HG03097 (cell line): ENCODE measurements around the gene LTC4S.
"Not testable (repeated sequence)": the region's sequence is repeated elsewhere in the genome, so short reads cannot be mapped to it uniquely, and the experiment has no call there.

Source experiments
- ATAC-seq: cut with Tn5 transposase; IDR thresholded peaks from one replicate; pipeline ENCODE4 v1.9.1; 2021; ENCODE audit not compliant: unreplicated experiment, low FRiP score

LTC4S gene

DNA sequence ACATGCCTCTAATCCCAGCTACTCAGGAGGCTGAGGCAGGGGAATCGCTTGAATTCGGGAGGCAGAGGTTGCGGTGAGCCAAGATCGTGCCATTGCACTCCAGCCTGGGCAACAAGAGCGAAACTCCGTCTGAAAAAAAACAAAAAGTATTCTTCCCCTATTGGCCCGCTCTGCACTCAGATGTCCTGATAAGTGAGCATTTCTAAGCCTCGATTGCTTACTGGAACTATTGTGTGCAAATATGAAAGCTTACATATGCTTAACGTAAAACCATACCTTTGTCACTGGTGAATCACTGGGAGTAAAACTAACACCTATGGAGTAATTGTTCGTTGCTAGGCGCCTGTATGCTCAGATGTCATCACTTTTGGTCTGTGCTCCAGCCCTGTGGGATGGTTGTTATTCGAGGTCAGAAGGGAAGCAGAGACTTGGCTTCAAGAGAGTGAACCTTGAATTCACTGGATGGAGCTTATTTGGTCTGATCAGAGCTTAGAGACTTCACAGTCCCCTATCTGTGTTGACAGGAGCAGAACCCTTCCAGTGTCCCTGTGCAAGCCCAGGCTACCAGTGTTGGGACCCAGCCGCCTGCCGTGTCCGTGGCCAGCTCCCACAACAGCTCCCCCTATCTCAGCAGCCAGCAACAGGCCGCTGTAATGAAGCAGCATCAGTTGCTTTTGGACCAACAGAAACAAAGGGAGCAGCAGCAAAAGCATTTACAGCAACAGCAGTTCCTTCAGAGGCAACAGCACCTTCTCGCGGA lies 25.3 kb upstream of the LTC4S start:
- no peak for ATAC-seq

DNA sequence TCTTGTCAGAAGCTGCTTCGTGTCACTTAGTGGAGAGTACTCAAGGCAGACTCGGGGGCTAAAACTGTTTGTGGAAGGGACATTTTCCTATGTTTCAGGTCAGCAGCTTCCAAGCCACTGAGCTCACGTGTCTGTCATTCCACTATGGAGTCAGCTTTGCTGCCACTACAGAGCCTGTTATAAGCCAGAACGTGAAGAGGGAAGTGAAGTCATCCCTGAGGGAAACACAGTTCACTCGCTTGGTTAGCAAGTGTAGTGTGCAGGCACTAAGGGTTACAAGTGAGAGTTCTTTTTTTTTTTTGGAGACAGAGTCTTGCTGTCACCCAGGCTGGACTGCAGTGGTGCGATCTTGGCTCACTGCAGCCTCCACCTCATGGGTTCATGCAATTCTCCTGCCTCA lies 24.5 kb upstream of the LTC4S start:
- no peak for ATAC-seq

DNA sequence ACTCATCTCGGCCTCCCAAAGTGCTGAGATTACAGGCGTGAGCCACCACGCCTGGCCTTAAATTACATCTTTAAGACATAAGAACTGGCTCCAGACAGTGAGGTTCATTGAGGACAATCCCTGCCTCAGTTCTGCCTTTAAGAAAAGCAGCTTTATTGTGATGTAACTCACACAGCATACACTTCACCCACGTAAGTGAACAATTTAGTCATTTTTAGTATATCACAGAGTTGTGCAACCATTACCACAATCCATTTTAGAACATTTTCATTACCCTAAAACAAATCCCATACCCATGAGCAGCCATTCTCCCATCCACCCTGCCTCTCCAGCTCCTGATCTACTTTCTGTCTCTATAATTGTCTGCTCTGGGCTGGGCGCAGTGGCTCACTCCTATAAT lies 24.0 kb upstream of the LTC4S start:
- ATAC-seq = no peak

DNA sequence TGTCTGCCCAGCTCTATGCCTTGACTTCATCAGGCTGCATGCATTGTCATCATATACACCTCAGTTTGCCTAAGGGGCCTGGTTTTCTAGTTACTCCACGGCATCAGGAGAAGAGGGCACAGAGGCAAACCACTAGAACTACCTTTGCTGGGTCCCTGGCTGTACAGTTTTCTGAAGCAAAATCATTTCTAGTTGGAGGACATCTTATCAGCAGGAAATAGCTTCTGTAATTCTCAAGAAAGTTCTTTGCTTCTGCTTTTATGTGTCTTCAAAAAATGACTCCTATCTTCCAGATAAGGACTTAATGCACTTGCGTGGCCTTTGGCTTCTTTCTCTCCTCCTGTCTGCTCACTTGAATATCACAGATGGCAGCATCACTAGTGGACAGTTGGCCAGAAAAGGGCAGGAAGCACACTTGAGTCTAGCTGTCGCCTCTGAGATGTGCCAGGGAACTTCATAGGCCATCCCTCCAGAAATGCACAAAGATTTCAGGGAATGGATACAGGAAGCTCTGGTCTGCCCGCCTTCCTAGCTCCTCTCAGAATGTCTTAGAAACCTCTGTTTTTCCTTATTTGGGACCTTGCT lies 22.4 kb upstream of the LTC4S start:
- no peak for ATAC-seq

DNA sequence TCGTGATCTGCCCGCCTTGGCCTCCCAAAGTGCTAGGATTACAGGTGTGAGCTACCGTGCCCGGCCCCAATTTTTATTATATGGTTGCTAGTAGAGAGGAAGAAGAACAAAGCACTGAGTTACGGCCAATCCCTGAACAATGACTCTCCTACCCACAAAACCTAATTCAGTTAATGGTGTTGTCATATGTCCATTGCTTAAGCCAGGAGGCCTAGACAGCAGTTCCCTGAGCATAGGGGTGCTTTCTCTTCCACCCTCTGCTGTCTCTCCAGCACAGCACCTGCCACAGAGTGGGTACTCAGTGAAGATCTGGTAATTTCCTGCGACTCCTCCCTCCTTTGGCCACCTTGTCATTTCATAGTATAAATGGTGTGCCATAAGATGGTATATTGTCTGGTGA lies 21.4 kb upstream of the LTC4S start:
- ATAC-seq = no peak

DNA sequence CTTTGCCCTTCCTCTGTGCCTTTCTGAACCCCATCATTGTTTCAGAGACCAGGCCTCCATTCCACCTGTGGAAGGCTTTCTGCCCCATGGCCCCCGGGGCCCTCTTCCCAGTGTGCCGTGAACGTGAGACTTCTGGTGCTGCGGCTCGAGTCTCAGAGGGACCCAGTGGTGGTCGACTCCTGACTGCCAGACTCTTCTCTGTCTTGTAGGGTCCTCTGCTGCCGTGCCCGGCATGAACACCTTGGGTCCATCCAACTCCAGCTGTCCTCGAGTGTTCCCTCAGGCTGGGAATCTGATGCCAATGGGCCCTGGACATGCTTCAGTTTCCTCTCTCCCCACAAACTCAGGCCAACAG lies 20.1 kb upstream of the LTC4S start:
- ATAC-seq = no peak

DNA sequence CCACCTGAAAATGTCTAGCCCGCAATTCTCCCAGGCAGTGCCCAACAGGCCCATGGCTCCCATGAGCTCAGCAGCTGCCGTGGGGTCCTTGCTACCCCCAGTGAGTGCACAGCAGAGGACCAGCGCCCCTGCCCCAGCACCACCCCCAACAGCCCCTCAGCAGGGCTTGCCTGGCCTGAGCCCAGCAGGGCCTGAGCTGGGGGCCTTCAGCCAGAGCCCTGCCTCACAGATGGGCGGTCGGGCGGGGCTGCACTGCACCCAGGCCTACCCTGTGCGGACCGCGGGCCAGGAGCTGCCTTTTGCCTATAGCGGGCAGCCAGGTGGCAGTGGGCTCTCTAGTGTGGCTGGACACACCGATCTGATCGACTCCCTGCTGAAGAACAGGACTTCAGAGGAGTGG lies 19.3 kb upstream of the LTC4S start:
- ATAC-seq = no peak

DNA sequence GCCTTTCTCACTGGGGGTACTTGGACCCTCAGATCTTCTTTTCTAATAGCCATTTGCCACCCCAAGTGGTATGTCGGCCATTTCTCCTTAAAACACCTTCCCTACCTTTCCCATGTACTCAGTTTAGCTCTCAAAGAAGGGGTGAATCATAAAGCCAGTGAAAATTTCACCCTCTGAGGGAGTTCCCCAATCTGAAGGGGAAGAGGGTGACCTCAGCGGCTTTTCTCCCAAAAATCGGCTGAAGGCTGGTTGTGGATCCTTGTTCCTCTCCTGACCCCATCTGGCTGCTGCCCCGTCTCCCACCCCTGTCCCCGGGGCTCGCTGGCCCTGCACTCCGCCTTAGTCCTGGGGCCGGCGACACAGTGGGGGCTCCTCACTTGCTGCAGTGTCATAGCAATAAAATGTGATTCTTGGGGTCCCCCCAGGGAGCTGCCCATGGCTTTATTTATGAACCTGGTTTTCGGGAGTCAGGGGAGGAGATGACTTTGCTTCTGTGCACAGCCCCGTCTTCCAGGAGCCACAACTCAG lies 17.3 kb upstream of the LTC4S start:
- no peak for ATAC-seq

DNA sequence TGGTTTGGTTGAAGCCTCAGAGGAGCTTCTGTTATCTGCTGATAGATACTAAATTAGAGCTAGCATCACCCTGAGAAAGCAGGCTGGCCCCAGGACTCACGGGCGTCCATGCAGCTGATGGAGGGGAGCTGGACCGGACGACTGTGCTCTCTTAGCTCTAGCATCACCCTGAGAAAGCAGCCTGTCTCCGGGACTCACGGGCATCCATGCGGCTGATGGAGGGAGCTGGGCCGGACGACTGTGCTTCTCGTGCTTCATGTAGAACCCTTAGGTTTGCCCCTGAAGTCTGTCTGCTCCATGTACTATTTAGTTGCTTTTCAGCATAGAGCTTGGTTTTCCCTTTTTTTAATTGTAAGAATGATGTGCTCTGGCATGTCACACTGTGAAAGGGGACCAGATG lies 16.3 kb upstream of the LTC4S start:
- no peak for ATAC-seq

DNA sequence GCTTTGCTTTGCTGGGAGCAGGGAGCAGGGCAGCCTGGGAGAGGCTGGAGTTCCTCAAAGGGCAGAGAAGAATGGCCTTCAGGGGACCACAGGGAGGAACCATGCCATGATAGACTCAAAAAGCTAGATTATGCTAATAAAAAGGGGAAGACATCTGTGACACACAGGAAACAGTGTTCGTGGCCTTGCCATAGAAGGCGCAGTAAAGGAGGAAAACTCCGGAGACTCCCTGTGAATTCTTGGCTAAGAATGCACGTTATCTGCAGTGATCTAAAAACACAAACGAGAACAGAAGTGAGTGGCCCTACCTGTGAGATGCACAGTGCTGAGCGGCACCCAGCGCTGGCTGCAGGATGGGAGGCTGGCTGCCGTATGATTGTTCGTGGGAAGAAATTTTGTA lies 15.9 kb upstream of the LTC4S start:
- ATAC-seq = no peak

DNA sequence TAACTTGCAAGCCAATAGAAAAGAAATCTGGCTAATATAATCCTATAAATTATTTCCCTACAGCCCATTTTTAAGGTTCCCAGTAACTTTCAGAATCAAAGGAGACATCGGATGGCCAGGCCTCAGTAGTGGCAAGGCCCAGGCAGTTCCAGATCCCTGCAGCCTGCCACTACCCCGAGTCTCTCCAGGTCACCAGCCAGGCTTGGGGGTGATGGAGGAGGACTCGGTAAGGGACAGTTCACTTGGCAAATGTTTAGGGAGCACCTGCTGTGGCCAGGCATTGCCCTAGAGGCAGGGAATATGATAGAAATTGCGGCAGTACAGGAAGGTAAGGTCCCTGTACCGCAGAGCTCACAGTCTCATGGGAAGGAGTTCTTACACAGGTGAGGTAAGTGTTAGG lies 15.2 kb upstream of the LTC4S start:
- no peak for ATAC-seq

DNA sequence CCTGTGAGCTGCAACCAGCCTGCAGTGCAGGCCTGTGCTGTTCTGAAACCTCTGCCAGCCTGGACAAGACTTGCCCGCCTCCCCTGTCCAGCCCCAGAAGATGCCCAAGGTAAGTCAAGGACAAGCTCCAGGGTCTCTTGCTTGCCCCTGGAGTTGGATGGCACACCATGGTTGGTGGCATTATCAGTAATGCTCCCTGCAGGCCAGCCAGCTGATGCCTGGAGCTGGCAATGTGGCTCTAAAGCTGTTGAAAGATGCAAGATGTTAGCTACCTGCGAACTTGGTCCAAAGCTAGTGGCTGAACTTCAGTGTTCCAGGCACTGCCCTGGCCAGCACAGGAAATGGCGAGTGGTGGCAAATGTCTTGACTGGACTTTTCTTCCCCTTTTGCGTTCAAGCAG lies 14.0 kb upstream of the LTC4S start:
- no peak for ATAC-seq

DNA sequence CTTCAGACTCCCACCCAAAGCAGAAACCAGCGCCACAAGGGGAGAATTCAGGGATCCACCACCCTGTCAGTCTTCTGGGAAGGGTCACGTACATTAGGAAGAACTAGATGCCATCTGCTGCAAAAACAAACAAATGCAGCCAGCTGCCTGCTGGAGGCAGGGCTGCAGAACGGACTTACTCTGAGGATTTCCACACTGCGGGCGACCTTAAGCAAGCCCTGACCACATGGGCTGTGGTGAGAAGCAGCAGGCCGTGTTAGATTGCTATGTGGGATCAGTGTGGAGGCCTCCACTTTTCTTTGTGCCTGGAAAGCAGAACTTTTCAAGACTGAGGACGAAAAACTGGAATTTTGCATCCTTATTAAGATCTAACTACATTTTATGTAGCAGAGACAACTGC lies 13.4 kb upstream of the LTC4S start:
- ATAC-seq = no peak

DNA sequence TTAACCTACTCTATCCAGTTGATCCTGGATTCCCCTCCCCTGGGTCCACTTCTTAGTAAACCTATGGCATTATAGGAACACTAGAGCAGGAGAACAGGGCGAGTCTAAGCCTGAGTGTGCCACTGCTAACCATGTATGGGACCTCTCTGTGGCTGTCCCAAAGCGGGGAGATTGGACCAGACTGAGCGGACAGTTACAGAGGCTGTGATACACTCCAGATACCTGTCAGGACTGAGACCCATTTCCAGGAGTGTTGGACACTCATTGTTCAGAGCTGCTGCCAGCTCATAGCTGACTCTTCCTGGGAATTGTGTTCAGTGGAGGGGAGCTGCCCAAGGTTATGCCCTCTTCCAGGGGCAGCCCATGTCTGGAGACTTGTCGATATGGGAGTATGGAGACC lies 11.9 kb upstream of the LTC4S start:
- no peak for ATAC-seq

DNA sequence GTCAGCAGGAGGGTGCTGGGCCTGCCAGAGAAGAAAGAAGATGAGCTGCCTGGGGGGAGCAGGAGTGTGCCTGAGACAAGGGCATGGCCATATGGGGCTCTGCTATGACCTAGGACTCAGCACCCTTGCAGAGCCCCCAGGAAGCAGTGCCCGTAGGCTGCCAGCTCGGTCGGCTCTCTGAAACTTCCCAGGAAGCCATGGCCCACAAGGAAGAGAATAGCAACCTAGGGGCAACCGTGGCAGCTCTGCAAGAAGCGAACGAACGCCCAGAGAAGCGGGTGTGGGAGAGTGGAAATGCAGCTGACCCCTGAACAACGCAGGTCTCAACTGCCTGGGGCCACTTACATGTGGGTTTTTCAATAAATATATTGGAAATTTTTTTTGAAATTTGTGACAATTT lies 10.7 kb upstream of the LTC4S start:
- no peak for ATAC-seq

DNA sequence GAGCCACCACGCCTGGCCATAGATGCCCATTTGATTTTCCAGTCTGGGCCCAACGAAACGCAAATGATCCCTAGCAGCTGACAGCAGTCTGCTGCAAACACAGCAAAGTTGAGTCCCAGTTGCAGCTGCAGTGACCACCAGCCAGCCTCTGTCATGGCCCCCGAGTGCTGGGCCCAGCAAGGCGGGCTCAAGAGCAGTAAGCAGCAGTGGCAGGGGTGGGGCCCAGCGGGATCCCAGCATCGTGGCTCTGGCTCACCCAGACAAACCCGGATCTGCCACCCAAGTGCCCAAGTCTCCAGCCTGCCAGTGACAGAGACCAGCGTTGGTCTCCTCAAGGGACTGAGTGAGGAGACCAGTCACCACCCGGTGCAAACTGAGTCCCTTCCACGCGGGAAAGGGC lies 6.9 kb upstream of the LTC4S start:
- ATAC-seq = no peak

DNA sequence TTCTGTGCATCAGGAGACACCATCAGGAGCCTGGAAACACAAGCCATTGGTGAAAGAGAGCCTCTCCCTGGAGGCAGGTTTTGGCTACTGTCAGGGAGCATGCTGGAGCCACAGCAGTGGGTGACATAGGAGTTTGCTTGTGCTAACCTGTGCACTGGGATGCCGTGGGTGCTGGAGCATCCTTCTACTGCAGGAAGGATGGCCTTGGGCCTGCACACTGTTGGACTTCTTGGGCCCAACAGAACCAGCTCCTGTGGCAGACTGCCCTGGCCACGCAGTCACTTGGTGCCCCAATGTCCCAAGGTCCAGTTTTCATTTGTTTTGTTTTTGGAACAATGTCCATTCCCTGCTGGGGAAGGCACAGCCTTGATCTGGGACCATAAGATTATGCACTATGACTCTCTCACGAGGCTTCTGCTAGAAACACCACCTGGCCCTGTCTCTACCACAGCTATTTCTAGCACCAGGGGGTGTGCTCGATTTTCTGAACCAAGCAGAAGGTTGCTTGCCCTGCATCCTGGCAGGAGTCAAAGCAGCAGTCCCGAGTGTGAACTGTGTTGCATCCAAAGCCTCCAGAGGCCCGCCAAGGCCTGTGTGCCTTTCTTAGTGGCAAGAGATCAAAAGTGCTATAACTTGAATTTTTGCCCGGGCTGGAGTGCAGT lies 5.5 kb upstream of the LTC4S start:
- ATAC-seq = no peak

DNA sequence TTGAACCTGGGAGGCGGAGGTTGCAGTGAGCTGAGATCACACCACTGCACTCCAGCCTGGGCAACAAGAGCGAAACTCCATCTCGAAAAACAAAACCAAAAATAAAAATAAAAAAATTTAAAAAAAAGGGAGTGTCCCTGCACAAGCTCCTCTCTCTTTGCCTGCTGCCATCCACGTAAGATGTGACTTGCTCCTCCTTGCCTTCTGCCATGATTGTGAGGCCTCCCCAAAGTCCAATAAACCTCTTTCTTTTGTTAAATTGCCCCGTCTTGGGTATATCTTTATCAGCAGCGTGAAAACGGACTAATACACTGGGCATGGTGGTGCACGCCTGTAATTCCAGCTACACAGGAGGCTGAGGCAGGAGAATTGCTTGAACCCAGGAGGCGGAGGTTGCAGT lies 4.5 kb upstream of the LTC4S start:
- not testable (repeated sequence) for ATAC-seq

DNA sequence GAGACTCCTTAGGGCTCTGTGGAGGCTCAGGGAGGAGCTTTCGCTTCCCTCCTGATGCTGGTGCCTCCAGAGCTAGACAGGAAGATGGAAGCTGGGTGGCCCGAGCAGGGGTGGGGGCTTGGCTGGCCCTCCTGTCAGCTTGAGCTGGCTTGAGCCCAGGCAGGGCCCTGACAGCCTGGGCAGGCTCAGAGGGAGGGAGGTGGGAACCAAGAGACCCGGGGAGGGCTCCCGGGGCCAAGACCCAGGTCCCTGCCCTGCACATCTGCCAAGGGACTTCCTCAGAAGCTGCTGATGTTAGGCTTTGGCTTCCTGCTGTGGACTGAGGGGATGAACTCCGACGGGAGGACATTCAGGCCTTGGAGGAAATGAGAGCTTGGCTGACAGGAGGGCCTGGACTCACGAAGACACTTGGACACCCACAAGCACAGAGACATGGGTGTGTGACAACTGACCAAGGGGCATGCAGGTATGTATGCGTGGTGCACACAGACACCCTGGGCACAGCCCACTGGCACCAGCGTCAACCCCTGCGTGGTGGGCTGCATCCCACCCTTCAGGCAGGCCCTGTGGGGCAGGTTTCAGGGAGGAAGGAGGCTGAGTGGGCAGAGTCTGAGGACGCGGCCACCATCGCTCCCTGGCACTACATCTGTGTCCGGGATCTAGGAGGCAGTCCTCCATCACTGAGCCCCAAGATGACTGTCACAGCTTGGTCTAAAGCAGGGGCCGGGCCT lies 1.7 kb upstream of the LTC4S start:
- ATAC-seq = no peak

DNA sequence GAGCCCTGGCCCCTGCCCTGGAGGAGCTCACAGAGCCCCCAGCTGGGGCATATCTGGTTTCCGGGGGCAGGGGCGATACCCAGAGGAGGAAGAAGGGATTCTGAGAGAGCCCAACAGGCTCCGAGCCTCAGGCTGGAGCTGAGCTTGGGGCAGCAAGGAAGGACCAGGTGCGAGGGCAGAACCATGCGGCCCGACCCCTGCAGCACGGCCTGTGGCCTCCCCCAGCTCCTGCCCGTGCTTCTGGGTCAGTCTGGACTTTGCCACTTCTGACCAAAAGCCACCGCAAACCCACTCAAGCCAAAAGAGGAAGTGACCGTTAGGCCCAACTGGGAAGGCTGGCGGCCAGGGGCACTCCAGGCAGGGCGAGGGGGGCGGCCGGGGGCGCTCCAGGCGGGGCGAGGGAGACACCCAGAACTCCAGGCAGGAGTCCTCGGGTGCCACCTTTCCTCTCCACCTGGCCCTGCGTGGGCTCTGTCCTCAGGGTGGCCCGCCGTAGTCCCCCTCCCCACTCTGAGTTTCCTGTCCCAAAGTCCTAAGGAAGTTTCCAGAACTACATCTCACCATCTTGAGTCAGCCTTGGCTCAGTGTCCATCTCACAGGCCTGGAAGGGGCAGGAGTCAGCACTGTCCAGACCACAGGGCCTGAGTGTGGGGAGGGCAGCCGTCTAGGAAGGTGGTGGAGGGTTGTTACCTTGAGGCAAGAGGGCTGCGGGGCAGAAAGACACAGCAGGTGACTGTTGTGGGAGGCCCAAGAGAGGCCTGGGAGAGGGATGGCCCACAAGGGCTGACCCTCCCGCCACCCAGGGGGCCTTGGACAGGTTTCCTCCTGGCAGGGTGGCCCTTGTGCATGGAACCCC lies 946 bp upstream of the LTC4S start:
- no peak for ATAC-seq
